SK-N-DZ (cell line): ENCODE data around the gene NRXN3.

Experiments used
- DNase-seq: peaks from one replicate; pipeline ENCODE4 v3.0.0-alpha.2; 2015; ENCODE audit warnings: low spot score

The NRXN3 gene

GRCh38 chr14:79405512-79405910, 1235.3 kb downstream of the NRXN3 start:
- DNase-seq, result no peak

- DNase-seq, result no peak
Observed at GRCh38 chr14:79407572-79407971, 1237.4 kb downstream of the NRXN3 start.

- no peak for DNase-seq
Observed at GRCh38 chr14:79408696-79409095, 1238.5 kb downstream of the NRXN3 start.

GRCh38 chr14:79411403-79412174, 1241.4 kb downstream of the NRXN3 start:
- DNase-seq, result no peak

GRCh38 chr14:79412822-79413221, 1242.6 kb downstream of the NRXN3 start:
- no peak for DNase-seq

GRCh38 chr14:79413734-79414428, 1243.7 kb downstream of the NRXN3 start:
- no peak for DNase-seq

- DNase-seq, result no peak
Observed at GRCh38 chr14:79415726-79416125, 1245.6 kb downstream of the NRXN3 start.

GRCh38 chr14:79417961-79418360, 1247.8 kb downstream of the NRXN3 start:
- no peak for DNase-seq

- DNase-seq, result no peak
Observed at GRCh38 chr14:79418649-79419415, 1248.7 kb downstream of the NRXN3 start.

GRCh38 chr14:79419571-79420327, 1249.6 kb downstream of the NRXN3 start:
- no peak for DNase-seq

- DNase-seq, result no peak
Observed at GRCh38 chr14:79420725-79421124, 1250.6 kb downstream of the NRXN3 start.

- no peak for DNase-seq
Observed at GRCh38 chr14:79421811-79422210, 1251.6 kb downstream of the NRXN3 start.

GRCh38 chr14:79424462-79424861, 1254.3 kb downstream of the NRXN3 start:
- no peak for DNase-seq

- DNase-seq, result no peak
Observed at GRCh38 chr14:79426103-79426755, 1256.1 kb downstream of the NRXN3 start.

- no peak for DNase-seq
Observed at GRCh38 chr14:79432640-79433039, 1262.5 kb downstream of the NRXN3 start.

- DNase-seq, result no peak
Observed at GRCh38 chr14:79436335-79436734, 1266.2 kb downstream of the NRXN3 start.

- DNase-seq, result no peak
Observed at GRCh38 chr14:79437951-79438350, 1267.8 kb downstream of the NRXN3 start.

- no peak for DNase-seq
Observed at GRCh38 chr14:79438696-79439342, 1268.6 kb downstream of the NRXN3 start.

GRCh38 chr14:79442786-79443185, 1272.6 kb downstream of the NRXN3 start:
- DNase-seq, result no peak

- DNase-seq, result no peak
Observed at GRCh38 chr14:79443602-79444001, 1273.4 kb downstream of the NRXN3 start.

- no peak for DNase-seq
Observed at GRCh38 chr14:79448960-79449359, 1278.8 kb downstream of the NRXN3 start.
